Measurements from ENCODE around the gene C9orf57.

The C9orf57 gene

DNA sequence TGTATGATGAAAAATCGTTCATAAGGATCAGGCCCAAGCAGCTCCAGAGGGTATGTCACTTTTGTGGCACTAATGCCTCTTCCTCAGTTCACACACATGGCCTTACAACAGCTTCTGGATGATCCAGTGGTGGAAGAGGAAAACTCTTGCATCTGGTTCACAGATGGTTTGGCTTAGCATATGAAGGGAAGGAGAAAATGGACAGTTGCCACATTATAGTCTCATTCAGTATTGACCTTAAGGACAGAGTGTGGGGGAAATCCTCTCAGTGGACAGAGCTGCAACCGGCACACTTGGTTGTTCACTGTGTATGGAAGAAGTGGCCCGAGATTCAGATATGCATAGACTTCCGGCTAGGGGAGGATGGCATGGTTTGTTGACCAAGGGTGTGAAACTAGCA, 22.8 kb downstream of the C9orf57 start:
- no peak overlapping the region for H2AFZ ChIP-seq (ENCODE audit: low read depth, low read length)
- DNase-seq (no peak), ATAC-seq (ENCODE audit: insufficient read depth, low read depth) (no peak)
- no peaks in the 10 kb centered on the region for H4K20me1 ChIP-seq (ENCODE audit: insufficient read depth, low read length)
- no peak overlapping the region for H3K4me3 ChIP-seq (ENCODE audit: low read depth in 1 of 2, low read length in 2 of 2)
- no peak overlapping the region for H3K9ac ChIP-seq (ENCODE audit: low read depth, low read length)
- H3K4me2 ChIP-seq (ENCODE audit: insufficient read depth, low read length) = no peak overlapping the region
- no peaks in the 10 kb centered on the region for H3K9me3 ChIP-seq (ENCODE audit: insufficient read depth, low read length, severe bottlenecking)
- H3K79me2 ChIP-seq (ENCODE audit: insufficient read depth, low read length) = no peaks in the 10 kb centered on the region
- peaks cover 6% of the 10 kb centered on the region for H3K27me3 ChIP-seq (ENCODE audit: insufficient read depth, low read length, poor library complexity)
- no peaks in the 10 kb centered on the region for H3K36me3 ChIP-seq (ENCODE audit: insufficient read depth, low read length)
- TF ChIP-seq EZH2 (IDR thresholded peaks at IDR 0.05; ENCODE audit: borderline replicate concordance, low read depth, low read length, severe bottlenecking) = no peak
- TF ChIP-seq, protein P1, sequence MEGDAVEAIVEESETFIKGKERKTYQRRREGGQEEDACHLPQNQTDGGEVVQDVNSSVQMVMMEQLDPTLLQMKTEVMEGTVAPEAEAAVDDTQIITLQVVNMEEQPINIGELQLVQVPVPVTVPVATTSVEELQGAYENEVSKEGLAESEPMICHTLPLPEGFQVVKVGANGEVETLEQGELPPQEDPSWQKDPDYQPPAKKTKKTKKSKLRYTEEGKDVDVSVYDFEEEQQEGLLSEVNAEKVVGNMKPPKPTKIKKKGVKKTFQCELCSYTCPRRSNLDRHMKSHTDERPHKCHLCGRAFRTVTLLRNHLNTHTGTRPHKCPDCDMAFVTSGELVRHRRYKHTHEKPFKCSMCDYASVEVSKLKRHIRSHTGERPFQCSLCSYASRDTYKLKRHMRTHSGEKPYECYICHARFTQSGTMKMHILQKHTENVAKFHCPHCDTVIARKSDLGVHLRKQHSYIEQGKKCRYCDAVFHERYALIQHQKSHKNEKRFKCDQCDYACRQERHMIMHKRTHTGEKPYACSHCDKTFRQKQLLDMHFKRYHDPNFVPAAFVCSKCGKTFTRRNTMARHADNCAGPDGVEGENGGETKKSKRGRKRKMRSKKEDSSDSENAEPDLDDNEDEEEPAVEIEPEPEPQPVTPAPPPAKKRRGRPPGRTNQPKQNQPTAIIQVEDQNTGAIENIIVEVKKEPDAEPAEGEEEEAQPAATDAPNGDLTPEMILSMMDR (IDR thresholded peaks at IDR 0.05; ENCODE audit: borderline replicate concordance, extremely low read depth, low read length, poor library complexity, severe bottlenecking) = no peak
- H3K27ac ChIP-seq (ENCODE audit: low read length) = no peak overlapping the region
- no peaks in the 10 kb centered on the region for H3K4me1 ChIP-seq (ENCODE audit: insufficient read depth, low read length)

DNA sequence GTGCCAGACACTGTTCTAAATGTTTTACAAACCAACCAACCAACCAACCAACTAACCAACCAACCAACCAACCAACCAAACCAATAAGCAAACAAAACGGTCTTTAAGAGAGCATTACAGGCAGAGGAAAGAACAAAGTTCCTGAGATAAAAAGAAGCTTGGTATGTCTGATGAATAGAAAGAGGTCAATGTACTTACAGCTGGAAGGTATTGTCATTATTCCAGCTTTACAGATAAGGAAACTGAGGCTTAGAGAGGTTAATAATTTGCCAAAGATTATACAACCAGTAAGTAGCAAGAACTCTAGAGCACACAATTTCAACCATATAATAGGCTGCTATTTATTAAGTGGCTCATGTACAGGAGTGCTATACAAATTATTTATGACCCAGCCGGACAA, 29.6 kb downstream of the C9orf57 start:
- no peaks in the 10 kb centered on the region for H3K79me2 ChIP-seq (ENCODE audit: insufficient read depth, low read length)
- no peaks in the 10 kb centered on the region for H3K36me3 ChIP-seq (ENCODE audit: insufficient read depth, low read length)
- no peak for TF ChIP-seq EZH2 (IDR thresholded peaks at IDR 0.05; ENCODE audit: borderline replicate concordance, low read depth, low read length, severe bottlenecking)
- TF ChIP-seq, protein P1 (IDR thresholded peaks at IDR 0.05; ENCODE audit: borderline replicate concordance, extremely low read depth, low read length, poor library complexity, severe bottlenecking) = no peak

DNA sequence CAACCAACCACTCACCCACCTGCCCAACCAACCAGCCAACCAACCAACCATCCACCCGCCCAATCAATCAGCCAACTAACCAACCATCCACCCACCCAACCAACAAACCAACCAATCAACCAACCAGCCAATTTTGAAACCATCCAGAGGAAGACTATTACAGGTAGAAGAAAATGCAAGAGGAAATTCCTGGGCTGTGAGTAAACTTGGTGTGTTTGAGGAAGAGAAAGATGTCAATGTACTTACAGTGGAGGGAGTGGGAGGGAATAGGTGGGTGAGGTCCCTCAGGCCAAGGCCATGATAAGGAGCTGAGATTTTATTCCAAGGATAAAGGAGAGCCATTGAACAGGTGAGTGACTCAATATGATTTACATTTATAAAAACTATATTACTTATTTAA, 30.4 kb downstream of the C9orf57 start:
- ATAC-seq (ENCODE audit: insufficient read depth, low read depth) = no peak

More for the DNA sequence above, 29.6 kb downstream of the C9orf57 start:
- H3K27ac ChIP-seq (ENCODE audit: low read length) = no peak overlapping the region
- ATAC-seq (ENCODE audit: insufficient read depth, low read depth) = no peak
- H3K9ac ChIP-seq (ENCODE audit: low read depth, low read length) = no peak overlapping the region
- no peaks in the 10 kb centered on the region for H4K20me1 ChIP-seq (ENCODE audit: insufficient read depth, low read length)
- H2AFZ ChIP-seq (ENCODE audit: low read depth, low read length) = no peak overlapping the region
- H3K9me3 ChIP-seq (ENCODE audit: insufficient read depth, low read length, severe bottlenecking) = no peaks in the 10 kb centered on the region
- no peak overlapping the region for H3K4me2 ChIP-seq (ENCODE audit: insufficient read depth, low read length)
- H3K4me3 ChIP-seq (ENCODE audit: low read depth in 1 of 2, low read length in 2 of 2) = no peak overlapping the region
- no peak for DNase-seq
- H3K27me3 ChIP-seq (ENCODE audit: insufficient read depth, low read length, poor library complexity) = no peaks in the 10 kb centered on the region
- H3K4me1 ChIP-seq (ENCODE audit: insufficient read depth, low read length) = no peaks in the 10 kb centered on the region

More for the DNA sequence above, 30.4 kb downstream of the C9orf57 start:
- no peak overlapping the region for H3K27ac ChIP-seq (ENCODE audit: low read length)
- no peaks in the 10 kb centered on the region for H3K79me2 ChIP-seq (ENCODE audit: insufficient read depth, low read length)
- no peaks in the 10 kb centered on the region for H3K27me3 ChIP-seq (ENCODE audit: insufficient read depth, low read length, poor library complexity)
- H3K4me2 ChIP-seq (ENCODE audit: insufficient read depth, low read length) = no peak overlapping the region
- no peak overlapping the region for H3K4me3 ChIP-seq (ENCODE audit: low read depth in 1 of 2, low read length in 2 of 2)
- DNase-seq = no peak
- no peaks in the 10 kb centered on the region for H3K36me3 ChIP-seq (ENCODE audit: insufficient read depth, low read length)
- TF ChIP-seq EZH2 (IDR thresholded peaks at IDR 0.05; ENCODE audit: borderline replicate concordance, low read depth, low read length, severe bottlenecking) = no peak
- TF ChIP-seq, protein P1 (IDR thresholded peaks at IDR 0.05; ENCODE audit: borderline replicate concordance, extremely low read depth, low read length, poor library complexity, severe bottlenecking) = no peak
- H3K4me1 ChIP-seq (ENCODE audit: insufficient read depth, low read length) = 0 out of 2 replicates have a peak, but pooled peaks cover 3% of the 10 kb centered on the region
- H3K9ac ChIP-seq (ENCODE audit: low read depth, low read length) = no peak overlapping the region
- H2AFZ ChIP-seq (ENCODE audit: low read depth, low read length) = no peak overlapping the region
- H4K20me1 ChIP-seq (ENCODE audit: insufficient read depth, low read length) = no peaks in the 10 kb centered on the region
- H3K9me3 ChIP-seq (ENCODE audit: insufficient read depth, low read length, severe bottlenecking) = no peaks in the 10 kb centered on the region

All from DND-41 (cell line).